Activated T-cell treated with anti-CD3 and anti-CD28 coated beads for 48 hours (primary cell): ENCODE results near the gene KICS2.
"Not testable (repeated sequence)": the region's sequence is repeated elsewhere in the genome, so short reads cannot be mapped to it uniquely, and the experiment has no call there.

Experiments used
- DNase-seq: peaks from one replicate; pipeline ENCODE4 v3.0.0-alpha.2; 2020; ENCODE audit warnings: low read depth

Gene KICS2

DNA sequence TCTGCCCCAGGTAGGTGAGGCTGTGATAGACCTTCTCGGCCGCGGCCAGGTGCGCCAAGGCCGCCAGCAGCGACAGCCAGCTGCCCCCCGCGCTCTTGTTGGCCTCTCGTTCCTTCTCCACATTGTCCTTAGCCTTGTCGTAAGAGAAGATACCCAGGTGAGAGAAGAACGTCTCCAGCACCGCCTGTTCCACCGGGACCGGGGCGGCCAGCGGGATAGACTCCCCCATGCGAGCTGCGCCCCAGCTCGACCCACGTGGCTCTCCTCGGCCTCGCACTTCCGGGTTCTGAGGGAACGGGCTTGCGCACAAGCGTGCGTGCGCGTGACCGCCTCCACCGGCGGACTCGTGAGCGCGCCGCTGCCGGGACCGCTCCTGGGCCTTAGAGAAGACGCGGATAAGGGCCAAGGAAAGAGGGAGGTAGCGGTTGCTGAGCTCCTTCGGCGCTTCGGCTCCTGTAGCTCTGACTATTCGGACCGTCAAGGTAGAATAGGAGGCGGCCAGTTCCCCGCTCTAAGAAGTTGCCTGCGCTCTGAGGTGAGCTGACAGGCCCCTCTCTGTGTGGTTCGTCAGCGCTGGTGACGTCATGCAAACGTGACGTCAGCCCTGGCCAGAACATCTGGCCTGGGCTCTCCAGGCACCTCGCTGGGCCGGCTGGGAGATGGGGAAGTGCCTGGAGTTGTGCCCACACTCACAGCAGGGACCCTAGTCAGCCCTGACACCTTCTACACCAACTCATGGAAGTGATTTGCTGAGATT is at the start of gene KICS2:
KICS2 (minus strand) TSS at position 288 of the 757 bp plus-strand sequence; CDS start at position 229, 59 bp downstream.
- peak; percentile 89 for DNase-seq

DNA sequence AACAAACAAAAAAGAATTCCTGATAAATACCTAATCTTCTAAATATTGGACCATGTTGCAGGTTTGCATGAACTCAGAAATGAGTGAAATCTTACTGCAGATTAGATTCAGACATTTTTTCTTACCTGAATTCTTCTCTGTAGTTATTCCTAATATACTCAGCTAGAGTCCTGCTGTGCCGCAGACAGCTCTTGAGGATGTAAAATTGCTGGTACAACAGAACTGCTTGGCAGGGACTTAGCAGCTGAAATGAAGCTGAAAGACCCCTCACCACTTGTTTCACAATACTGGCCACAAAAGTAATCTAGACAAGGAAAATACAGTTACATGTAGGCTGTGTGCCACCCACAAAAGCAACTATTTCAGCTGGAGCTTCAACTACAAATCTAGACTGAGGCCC is 48.3 kb upstream of the KICS2 start:
- DNase-seq, result no peak

DNA sequence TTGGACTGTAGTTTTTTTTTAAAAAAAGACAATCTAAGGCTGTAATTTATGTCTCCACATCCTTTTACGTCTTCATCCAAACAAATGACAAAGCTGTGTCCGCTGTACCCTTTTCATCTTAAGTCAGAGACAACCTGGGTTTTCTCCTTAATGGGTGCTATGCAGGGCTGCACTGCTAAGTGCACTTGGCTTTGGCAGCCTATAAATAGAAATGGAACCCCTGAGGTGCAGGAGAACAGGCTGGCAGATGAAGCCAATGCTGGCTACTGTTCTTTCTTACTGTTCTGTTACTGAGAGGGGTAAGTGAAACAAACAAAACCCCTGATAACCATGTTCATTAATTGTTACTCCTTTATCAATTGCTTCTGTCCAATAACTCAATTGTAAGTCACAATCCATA is 47.1 kb upstream of the KICS2 start:
- no peak for DNase-seq

DNA sequence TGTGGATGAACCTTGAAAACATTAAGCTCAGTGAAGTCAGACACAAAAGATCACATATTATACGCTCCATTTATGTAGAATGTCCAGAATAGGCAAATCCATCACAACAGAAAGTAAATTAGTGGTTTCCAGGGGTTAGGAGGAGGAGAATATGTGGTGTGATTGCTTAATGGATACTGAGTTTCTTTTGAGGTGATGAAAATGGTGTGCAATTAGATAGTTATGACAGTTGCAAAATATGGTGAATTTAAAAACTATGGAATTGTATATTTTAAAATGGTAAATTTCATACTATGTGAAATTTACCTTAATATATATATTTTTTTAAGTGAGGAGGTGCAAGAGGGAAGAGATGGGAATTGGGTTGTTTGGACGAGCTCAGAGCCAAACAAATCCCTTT is 46.3 kb upstream of the KICS2 start:
- DNase-seq, result no peak

DNA sequence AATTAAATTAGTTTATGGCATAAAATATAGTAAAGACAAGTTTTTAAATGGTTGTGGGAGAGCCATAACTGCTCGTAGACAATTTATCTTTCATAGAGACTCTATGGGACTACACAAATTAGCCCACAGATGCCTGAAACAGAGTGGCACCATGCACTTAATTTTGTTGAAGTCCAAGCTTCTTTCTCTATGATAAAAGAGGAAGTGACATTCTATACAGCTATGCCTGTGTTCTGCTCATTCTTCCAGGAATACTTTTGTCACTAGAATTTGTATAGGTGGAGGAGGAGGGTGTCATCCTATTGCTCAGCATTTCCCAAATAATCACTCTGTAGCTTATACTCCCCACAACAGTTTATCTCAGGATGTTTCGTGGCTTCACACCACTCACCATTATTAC is 43.7 kb upstream of the KICS2 start:
- DNase-seq, result no peak

DNA sequence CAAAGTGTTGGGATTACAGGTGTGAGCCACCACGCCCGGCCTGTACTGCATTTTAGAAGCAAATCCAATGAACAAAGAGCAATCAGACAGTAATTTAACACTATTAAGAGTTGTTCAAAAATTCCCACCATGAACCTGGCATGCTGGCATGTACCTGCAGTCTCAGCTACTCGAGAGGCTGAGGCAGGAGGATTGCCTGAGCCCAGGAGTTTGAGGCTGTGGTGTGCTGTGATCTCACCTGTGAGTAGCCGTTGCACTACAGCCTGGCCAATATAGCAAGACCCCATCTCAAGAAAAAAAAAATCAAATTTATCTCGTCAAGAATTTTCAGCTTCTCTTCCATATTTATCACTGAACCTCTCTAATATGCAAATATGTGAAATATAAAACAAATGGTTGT is 39.7 kb upstream of the KICS2 start:
- no peak for DNase-seq

DNA sequence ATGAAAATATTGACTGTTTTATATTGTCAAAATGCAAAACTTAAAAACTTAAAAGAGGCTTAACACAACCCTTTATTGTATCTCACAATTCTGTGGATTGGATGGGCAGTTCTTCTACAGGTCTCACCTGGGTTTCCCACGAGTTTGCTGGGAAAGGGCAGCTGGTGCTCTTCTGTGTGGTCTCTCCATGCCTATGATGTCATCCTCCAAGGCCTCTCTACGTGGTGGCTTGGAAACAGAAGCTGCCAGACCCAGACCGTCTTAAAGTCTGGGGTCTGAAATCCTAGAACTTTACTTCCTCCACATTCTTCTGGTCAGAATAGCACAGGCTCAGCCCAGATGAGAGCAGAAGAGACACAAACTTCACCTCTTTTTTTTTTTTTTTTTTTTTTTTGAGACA is 36.5 kb upstream of the KICS2 start:
- no peak for DNase-seq

DNA sequence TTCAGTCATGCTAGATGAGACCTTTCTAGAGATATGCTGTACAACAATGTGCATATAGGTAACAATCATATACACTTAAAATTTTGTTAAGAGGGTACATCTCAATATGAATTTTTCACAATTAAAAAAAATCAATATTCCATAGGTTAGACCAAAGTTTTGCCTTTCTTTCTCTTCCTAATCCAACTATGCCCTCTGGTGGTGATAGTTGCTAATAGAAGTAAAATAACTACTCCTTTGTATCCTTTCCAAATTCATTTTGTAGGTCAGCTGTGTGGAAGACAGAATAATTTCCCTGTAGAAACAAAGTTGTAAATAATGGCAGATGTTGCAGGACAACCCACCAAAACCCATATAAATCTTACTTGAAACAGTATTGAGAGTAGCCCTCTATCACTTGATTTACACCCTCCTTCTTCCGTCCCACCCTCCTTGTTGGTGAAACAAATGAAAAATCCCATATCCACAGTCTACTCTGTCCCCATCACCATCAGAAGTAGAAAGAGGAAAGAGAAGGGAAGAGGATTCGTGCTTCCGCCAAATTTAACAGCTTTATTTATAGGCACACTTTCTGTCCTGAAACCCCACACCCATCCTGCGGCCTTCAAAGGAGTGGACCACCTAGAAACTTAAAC is 34.2 kb upstream of the KICS2 start:
- DNase-seq, result no peak

DNA sequence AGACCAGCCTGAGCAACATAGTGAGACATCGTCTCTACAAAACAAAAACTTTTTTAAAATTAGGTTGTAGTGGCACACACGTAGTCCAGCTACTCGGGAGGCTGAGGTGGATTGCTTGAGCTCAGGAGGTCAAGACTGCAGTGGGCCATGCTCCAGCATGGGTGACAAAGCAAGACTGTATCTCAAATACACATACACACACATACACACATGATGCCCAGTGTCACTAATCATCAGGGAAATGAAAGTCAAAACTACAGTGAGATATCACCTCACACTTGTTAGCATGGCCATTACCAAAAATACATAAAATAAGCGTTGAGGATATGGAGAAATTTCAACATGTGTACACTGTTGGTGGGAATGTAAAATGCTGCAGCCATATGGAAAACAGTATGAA is 33.2 kb upstream of the KICS2 start:
- no peak for DNase-seq

DNA sequence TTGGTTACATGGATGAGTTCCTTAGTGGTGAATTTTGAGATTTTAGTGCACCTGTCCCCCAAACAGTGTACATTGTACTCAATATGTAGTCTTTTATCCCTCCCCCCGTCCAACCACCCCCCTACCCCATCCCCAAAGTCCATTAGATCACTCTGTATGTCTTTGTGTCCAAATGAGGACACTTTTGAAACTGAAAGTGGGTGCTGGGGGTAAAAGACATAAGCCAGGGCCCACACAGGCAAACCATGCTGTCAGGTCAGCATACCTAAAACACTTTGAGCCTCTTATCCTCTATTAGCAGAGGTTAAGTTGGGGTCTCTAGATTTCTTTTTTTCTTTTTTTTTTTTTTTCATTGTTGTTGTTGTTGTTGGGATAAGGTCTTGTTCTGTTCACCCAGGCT is 31.3 kb upstream of the KICS2 start:
- no peak for DNase-seq

DNA sequence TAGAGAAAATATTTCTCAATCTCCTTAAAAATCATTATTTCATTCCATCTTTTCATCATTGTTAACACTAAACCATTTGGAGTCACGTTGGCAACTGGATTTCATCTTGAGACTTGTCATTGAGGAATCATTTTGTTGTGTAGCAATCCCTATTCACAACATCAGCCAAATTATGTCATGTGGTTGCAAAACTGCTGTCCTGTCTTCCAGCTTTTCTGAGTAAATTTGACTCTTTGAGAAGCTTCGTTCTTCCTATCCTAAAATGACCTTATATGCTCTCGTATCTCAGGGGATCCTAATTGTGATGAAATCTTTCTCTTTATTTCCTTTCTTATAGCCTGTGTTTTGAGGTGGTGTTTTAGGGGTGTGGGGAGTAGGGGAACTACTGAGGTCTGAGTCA is 30.6 kb upstream of the KICS2 start:
- DNase-seq, result no peak

DNA sequence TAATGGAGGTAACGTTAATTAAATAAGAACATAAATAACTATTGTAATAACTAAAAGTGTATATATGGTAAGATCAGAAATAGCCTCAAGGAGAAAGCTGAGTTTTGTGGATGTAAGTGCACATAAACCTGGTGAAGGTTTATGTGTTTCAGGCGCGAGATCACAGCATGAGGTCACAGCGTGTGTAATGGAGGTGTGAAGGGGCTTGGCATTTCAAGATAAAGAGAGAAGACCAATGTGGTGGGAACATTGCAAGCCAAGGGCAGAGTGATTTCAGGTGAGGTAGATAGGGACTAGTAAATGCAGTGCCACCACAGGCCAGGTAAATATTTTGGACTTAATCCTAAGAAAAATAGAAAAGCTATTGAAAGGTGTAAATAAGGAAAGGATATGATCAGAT is 21.7 kb upstream of the KICS2 start:
- no peak for DNase-seq

DNA sequence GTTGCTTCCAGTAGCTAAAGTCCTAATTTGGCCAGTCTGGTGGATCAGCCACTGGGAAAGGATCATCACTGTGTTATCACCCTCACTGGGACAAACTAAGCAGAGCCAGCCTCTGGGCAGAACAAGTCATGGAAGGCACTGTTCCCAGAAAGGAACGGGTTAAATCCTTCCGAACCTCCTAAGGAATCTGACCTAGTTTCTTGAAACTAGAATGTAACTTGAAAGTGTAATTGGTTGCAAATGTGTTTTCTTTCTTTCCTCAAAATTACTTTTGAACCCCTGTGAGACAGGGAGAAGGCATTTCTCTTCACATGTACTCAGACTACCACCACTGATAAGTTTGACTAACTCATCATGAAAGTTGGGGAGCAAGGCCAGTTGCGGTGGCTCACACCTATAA is 18.7 kb upstream of the KICS2 start:
- no peak for DNase-seq

DNA sequence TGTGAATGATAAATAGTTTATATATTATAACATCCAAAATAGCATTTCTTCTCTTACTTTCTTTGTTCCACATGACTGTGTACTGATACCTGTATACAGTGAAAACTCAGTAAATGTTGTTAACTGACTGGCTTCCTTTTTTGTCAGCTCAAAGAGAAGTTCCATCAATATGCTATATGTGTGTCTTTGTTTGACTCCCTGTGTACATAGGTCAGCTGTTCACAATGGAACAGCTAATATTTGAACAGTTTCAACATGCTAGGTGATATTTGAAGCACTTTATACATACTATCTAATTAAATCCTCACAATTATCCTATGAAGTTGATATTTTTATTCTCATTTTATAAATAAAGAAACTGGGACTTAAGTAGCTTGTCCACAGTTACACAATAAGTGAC is 15.3 kb upstream of the KICS2 start:
- DNase-seq, result no peak

DNA sequence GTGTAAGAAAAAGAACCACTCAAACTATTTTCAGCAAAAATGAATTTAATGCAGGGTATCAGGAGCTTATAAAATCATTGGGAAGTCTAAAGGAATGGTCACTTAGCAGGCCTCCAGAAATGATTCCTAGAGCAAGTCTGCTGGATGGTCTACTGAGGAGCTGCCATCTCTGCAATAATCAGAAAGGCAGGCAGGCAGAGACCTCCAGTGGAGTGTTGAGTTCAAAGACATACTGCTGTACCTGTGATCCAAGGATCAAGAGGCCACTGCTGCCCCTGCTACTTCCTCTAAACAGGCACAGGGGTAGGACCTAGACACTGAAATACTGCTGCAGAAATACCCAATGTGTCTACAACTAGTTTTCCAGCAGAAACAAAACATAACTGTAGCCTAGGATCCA is 14.5 kb upstream of the KICS2 start:
- no peak for DNase-seq

DNA sequence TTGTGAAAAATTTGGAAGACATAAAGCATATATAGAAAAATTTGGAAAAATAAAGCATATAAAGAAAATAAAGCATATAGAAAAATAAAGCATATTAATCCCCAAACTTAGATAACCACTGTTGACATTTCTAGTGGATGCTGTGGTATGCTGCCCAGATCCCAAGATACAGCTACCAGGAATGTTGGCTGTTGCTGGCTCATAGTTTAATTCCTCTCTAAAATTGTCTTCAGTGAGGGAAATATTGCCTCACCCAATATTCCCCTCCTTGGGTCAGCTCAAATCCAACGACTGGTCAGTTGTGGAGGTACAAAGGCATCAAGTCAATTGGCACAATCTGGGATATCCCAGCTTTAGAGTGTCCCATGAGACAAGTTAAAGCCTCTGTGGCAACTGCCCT is 10.1 kb upstream of the KICS2 start:
- DNase-seq, result no peak

DNA sequence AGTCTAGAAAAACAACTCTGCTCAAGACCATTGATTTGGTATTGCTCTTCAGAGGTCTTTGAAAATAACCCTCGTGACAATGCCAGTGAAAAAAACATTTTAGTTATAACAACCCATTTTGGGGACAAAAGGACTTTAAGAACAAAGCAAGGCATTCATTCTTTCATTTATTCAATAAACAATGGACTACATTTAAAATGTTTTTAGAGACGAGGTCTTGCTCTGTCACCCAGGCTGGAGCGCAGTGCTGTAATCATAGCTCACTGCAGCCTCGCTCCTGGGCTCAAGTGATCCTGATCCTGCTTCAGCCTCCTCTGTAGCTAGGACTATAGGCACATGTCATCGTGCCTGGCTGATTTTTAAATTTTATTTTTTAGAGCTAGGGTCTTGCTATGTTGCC is 7.7 kb upstream of the KICS2 start:
- DNase-seq, result no peak

DNA sequence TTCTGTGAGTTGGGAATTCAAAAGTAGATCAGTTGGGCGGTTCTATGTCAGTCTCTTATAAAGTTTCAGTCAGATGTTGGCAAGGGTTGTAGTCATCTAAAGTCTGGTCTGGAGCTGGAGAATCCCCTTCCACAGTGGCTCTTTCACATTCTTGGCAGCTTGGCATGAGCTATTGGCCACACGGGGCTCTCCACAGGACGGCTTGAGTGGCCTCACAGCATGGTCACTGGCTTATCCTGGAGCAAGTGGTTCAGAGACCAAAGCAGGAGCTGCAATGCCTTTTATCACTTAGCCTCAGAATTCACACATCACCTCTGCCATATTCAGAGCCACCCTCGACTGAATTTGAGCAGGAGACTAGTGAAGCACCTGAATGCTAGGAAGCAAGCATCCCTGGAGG is 7.1 kb upstream of the KICS2 start:
- no peak for DNase-seq

DNA sequence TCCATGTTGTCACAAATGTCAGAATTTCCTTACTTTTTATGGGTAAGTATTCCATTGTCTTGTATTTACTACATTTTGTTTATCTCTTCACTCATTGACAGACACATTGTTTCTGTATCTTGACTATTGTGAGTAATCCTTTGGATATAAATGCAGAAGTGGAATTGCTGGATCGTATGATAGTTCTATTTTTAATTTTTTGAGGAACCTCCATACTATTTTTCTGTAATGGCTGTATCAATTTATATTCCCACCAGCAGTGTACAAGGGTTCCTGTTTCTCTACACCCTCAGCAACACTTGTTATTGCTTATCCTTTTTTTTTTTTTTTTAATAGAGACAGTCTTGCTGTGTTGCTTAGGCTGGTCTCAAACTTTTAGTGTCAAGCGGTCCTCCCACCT is 3.5 kb upstream of the KICS2 start:
- DNase-seq, result no peak

DNA sequence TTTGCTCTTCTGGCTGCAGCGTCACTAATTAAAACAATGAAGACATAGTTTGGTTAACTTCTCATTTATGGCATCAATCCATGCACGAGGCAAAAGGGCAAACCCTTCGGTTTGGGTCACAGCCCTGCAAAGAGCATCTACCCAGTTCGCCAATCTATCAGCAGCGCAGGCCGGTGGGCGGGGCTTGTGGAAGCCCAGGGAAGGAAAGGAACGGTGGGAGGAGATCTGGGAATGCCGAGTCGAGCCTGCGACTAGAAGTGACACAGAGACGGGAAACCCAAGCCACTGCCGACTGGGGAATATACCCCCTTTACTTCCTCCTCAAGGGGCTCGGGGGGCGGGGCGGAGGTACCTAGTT is 466 bp downstream of the KICS2 start:
- DNase-seq, result peak; percentile 30

DNA sequence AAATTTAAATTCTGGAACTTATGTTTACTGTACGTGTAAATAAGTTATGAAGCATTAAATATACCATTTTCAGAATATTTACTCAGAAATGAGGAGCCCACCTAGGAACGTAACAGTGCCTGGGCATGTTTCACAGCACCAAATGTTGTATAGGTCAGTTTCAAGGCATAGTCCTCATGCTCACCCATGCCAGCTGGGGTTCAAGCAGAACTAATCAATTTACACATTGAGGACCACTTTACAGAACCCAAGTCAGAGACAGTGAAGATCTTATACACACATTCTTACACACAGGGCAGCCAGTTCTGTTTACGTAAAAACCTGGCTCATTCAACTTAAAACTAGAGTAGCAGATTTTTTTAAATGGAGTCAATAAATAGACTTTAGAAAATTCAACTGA is 2.0 kb downstream of the KICS2 start:
- no peak for DNase-seq

DNA sequence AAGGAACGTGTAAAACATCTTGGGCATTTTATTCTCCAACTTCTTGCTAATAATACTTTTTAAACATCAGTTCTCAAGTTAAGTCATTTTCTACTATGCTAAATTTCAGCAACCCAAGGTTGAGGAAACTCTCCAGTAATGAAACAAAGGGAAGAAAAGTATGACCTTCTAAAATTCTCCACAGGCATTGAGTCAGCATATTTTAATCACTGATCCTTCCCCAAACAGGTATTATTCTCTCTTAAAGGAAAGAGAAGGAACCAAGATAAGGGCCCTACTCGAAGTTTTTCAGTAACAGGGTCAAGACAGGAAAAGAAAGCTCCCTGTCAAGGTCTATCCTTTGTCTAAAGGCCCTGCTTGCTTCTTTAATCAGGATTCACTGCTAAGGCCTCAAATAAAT is 3.0 kb downstream of the KICS2 start:
- no peak for DNase-seq

DNA sequence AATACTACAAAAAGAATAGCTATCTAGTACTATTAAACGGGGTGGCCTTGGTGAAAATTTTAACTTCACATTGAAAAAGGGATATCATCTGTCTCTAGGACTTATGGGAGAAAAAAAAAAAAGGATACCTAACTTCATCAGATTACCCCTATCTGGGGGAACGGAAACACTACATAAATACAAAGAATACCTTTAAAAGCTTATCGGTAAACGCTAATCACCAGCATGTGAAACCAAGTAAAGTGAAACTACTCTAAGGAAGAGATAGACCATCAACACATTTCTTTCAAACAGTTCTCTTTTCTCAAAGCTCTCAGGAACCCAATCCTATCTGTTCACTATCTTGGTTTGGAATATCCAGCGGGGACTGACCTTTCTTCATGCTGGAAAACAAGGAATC is 3.5 kb downstream of the KICS2 start:
- DNase-seq, result no peak

DNA sequence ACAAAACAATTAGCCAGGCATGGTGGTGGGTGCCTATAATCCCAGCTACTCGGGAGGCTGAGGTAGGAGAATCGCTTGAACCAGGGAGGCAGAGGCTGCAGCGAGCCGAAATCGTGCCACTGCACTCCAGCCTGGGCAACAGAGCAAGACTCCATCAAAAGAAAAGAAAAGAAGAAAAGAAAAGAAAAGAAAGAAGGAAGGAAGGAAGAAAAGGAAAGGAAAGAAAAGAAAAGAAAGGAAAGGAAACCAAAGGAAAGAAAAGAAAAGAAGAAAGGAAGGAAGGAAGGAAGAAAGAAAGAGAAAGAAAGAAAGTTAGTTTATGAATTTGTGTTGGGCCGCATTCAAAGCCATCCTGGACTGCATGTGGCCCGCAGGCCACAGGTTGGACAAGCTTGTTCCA is 4.5 kb downstream of the KICS2 start:
- not testable (repeated sequence) for DNase-seq
